Dermis microvascular lymphatic vessel endothelial cell (primary cell): ENCODE data around the gene TANGO2. TPM values are rescaled to one million over a fixed set of nuclear protein-coding genes. Genes with fewer than 3 reads are reported as not detected.

ENCODE experiments used
- DNase-seq, 2 donors: peaks; one replicate each; pipeline versions ENCODE4 v3.0.0 to v3.0.0-alpha.2; 2010; ENCODE audit warnings: low read depth in 2 of 2
- total RNA-seq: library from RNA; depleted of rRNA; stranded (reverse); fragments of >200 nt; gene quantifications from 2 replicates; pipeline ENCODE4 v1.2.1, GENCODE V29; 2014

TANGO2 gene, protein sequence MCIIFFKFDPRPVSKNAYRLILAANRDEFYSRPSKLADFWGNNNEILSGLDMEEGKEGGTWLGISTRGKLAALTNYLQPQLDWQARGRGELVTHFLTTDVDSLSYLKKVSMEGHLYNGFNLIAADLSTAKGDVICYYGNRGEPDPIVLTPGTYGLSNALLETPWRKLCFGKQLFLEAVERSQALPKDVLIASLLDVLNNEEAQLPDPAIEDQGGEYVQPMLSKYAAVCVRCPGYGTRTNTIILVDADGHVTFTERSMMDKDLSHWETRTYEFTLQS
- 40.1 and 75.0 TPM in 2 replicates for total RNA-seq

DNA sequence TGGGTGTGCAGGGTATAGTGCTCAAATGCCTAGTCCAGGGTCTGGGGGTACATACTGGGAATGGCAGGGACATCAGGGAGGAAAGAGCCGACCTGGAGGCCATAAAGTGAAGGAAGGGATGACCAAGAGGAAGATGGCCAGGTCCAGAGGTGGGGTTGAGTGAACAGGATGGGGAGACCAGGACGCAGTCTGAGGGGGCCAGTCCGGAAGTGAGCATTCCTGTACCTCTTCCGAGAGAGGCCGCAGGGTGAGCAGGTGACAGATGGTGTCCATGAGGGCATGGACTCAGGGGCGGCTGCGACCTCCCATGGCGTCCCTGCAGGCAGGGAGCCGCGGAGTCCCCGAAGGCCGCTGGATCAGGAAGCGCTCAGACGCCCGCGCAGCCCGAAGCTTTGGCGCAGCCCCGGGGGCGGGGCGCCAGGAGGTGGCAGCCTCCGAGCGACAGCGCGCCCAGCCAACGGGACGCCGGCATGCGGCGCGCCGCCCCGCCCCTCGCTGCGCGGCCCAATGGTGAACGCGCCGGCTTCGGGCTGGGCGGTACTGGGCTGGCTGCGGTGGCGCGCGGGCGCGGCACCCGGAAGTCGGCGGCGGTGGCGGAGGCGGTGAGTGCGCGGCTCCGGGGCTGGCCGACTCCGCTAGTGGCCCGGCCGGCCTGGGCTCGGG is at the start of gene TANGO2:
Gene TANGO2, plus strand, starts transcription at position 578 of the 663 bp plus-strand sequence. CDS start 15,689 bp downstream, outside the sequence.
- DNase-seq: peak; percentile 78 to 93

DNA sequence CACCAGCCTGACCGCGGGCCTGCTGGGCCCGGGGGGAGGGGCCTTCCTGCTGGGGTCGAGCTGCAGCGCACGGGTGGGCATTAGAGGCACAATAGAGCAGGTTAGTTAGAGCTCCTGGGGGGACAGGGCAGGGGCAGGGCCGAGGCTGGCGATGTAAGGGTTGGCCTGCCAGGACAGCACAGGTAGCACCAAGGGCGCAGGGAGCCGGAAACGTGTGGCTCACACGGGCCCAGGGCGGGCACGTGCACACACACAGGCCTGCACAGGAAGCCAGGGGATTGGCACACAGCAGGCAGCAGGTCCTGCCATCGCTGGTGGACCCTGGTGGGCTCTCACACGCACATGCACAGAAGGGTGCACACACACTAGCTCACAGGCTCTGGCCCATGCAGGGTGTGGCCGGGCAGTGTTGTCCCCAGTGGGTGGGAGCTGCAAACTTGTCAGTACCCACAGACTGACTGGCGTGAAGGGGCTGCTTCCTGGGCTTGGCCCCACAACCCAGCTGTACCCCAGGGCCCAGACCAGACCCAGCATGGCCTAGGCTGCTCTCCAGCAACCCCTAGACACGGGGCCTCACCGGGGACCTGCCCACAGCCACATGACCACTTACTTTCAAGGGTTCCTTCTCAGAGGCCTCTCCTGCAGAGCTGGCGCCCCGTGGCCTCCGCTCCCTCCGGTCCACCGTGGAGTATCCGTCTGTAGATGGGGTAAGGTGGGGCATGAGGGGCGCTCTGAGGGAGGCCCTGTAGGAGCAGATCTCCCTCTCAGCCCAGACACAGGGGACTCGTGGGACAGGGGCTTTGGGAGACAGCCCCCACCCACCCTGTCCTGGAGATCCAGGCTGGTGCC is 49.4 kb upstream of the TANGO2 start:
- DNase-seq: no peak

DNA sequence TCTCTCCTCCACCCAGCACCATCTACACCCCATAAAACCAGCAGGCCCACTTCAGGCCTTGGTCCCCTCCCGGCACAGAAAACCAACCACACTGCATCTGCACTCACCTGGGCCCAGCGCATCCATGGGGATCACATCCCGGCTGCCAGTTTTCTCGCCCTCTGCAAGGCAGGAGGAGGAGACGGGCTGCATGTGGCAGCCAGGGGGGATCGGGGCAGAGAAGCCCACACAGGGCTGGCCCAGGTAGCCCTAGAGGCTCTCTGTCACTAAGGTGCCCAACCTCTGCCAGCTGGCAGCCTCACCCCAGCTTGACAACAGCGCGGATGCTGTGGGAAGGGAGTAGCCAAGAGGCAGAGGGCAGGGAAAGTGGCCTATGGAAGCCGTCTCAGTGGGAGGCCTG is 48.7 kb upstream of the TANGO2 start:
- DNase-seq: no peak

DNA sequence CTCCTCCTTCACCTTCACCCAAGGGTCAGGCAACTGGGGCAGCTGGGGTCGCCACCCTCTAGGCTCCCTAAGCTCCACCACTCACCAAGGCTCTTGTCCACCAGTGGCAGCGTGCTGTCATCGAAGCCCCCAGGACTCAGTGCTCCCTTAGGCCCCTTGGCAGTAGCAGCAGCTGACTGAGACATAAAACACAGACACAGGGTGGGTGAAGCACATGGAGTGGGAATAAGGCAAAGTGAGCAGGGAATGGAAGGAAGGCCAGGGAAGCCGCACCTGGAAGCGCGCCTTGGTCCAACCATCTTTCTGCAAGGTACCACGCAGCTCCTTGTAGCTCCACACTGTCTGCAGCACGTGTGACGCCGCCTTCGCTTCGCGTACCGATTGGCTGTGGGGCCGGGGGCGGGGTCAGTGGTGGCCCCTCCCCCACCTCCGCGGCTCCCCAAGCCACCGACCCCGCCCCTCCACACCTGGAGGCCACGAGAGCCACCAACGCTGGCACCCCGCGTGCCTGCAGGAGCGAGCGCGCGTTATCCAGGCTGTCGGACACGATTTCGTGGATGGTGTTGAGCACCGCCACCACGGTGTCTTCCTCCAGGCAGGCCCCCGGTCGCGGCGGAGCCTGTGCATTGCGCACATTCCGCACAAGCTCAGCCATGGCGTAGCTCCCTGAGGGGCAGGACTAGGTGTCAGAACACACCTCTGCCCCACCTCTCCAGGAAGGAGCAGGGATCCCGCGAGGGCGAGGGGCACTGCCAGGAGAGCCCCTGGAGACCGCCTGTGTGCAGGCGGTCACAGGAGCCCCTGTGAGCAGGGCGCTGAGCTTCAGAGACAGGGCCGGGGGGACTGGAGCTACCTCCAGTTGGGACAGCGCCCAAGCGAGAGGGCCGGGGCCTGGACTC is 48.0 kb upstream of the TANGO2 start:
- DNase-seq: no peak

DNA sequence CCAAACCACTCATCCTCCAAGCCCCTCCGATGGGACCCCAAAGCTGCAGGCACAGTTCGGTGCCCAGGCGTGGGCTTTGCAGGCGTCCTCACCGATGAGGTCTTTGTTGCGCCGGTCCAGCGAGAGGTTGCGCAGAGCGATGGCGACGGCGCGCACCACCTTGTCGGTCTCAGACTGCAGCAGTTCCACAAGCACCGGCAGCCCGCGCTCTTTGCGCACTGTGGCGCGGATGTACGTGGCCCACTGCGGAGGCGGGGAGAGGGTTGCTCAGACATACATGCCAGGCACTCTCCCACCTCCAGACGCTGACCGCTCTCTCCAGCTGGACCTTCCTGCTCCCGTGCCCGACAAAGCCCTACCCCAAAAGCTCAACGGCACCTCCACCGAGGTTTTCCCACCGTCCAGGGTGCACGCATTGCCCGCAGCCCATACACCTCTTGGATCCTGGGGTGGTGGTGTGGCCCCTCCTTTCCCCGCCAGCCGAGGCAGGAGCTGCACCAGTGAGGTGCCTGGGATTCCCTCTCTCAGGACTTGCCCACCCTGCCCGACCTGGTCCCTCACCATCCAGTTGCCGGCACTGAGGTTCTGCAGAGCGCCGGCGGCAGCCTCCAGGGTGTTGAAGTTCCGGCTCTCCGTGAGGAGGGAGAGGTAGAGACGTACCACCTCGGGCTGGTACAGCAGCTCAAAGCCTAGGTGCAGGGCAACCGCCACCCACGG is 47.2 kb upstream of the TANGO2 start:
- DNase-seq: no peak

DNA sequence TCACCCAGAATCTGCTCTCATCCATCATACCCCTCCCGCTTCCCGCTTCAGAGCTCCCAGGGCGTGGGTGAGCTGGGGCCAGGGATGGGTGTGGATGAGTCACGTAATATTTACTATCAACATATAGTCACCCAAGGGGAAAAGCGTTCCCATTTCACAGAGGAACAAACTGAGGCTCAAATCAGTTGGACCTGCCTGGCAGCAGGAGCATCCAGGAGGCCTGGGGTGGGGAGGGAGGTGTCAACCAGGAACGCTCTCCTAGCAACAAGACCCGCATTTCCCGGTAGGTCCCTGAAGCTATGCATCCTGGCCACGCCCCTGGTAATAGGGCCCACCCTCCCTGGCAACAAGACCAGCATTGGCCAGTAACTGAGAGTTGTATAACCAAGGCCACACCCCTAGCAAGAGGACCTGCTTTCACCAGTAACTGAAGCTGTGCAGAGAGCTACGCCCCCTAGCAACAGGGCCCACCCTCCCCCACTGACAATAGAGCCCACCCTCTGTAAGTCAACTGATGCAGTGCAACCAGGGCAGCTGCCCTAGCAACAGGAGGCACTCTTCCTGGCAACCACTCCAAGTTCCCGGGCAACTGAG is 46.5 kb upstream of the TANGO2 start:
- peak; percentile 80 to 93 for DNase-seq

DNA sequence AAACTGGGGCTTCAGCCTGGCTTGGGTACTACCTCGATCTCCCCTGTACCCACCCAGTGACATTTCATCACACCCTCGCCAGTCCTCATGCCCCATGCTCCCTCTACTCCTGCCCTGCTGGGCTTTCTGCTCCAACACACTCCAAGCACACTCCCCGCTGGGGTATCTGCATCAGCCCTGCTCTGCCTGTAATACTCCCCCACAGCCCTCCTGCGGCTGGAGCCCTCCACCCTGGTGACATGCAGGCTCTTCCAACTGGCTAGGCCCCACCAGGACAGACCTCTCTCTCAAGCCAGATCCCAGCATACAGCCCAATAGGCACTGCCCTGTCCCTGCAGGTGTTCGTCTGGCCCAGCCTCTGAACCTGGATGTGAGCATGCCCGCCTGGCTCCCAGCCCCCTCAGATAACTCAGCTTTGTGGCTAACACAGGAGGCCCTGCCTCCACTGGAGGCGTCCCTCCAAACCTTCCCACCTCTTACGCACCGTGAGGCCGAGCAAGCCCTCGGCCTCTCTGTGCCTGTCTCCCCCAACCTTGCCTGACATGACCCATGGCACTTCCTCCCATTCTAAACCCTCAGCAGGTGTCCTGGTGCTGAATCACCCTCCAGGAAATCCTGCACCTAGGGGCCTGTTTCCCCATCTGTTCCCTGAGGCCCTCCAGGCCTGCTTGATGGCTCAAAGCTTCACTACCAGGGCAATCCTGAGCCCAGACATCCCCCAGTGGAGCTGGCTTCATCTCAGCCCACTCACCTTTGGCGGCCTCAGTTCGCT is 45.8 kb upstream of the TANGO2 start:
- DNase-seq: peak in 1 of 2 donors; percentile 84

DNA sequence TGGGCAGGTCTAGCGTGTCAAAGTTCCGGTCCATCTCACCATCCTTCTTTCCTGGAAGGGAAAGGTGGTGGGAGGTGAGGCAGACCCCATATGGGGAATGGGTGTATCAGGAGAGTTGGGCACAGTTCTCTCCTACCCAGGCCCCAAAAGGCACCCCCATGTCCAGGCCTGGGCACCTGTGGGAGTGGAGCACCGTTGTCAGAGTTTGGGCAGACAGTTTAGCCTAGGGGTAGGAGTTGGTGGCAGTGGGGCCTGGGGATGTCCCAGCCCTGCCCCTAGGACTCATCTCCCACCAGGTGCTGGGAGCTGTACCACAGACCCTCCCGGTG is 45.2 kb upstream of the TANGO2 start:
- DNase-seq: no peak

DNA sequence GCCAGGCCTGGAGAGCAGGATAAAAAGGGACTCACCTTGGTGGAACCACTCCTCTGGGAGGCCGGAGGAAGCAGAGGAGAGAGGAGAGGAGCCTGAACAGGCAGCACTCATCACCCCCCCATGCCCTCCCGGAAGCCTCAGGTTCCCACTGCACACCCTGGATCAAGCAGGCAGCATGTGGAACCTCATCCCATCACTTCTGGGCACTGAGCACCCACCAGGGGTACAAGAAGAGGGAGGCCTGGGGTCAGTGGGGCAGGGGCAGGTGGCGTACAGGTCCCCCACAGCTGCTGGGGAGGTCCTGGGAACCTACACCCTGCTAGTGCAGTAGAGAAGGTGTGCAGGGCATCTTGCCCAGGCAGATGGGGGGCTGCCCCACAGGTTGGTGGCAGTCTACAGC is 44.2 kb upstream of the TANGO2 start:
- no peak for DNase-seq

DNA sequence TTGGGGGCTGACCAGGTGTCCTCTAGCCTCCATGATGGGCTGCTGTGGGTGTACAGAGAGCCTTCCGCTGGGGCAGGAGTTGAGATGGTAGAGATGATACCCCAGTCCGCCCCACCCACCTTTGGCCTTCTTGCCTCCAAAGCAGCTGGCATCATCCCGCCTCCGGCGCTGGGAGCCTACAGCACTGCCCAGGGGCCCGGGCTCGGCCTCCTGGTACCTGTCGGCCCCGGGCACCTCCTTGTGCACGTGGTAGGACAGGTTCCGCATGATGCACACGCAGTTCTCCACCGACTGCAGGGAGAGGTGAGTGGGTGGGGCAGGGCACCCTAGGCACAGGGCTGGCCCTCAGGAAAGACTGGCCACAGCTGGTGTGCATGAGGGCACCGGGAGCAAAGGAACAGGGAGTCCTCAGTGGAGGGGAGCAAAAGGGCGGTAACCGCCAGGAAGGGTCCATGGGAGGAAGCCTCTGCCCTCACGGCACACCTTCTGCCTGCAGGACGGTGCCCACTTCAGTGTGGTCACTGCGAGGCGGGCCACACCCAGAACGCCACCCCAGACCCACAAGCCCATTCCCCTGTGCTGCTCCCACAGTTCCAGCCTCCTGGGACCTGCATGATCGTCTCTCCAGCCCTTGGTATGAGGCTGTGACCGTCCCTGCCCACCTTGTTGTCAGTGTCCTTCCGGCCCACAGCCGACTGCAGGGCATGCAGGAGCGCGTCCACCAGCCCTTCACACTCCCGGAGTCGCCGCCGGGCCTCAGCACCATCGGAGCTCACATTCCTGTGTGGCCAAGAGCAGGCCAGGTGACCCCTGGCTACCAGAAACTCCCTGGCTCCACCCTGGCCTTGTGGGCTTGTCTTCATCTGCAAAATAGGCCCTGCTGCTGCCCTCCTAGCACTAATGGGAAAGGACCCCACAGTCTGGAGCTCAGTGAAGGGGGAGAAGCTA is 43.3 kb upstream of the TANGO2 start:
- DNase-seq: no peak

DNA sequence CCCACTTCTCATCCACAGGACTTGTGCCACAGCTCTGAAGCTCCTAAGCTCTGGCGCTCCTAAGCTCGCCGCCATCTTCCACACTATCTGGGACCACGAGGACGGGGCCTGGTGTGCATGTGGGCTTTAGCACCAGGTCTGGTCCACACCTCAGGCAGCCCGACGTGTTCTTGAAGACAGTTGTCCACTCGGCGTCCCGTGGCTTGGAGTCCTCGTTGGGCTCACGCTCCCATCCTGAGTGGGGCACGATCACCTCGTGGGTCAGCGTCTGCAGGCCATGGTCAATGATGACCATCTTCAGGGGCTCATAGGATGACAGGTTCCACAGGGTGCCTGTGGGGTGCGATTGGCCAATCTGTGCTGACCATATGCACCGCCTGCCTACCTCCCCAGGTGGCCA is 42.2 kb upstream of the TANGO2 start:
- DNase-seq: no peak

DNA sequence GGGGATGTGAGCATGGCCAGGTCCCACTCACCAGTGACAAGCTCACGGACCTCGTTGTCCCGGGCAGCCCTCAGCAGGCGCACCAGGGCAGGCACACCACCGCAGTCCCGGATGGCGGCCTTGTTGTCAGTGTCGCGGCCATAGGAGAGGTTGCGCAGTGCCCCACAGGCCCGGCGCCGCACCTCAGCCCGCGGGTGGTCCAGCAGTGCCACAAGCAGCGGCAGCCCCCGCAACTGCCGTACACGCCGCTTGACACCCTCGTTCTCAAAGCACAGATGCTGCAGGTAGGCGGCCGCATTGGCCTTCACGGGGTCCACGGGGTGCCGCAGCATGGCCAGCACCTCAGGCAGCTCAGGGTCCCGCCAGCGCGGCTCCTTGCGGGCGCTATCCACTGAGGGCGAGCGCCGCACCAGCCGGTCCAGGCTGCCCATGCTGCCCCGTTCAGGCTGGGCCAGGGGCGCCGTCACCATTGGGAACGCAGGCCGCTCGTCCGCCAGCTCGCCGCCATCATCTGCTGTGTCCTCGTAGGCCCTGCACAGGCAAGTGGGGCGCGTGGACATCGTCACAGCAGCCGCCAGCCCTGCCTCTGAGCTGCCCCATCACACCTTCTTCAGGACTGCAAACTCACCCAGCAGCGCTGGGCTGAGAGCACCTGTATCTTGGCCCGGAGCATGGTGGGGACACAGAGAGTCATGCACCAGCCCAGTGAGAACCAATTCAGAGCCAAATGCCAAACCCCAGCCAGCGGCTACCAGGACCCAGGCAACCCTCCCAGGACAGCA is 41.0 kb upstream of the TANGO2 start:
- no peak for DNase-seq

DNA sequence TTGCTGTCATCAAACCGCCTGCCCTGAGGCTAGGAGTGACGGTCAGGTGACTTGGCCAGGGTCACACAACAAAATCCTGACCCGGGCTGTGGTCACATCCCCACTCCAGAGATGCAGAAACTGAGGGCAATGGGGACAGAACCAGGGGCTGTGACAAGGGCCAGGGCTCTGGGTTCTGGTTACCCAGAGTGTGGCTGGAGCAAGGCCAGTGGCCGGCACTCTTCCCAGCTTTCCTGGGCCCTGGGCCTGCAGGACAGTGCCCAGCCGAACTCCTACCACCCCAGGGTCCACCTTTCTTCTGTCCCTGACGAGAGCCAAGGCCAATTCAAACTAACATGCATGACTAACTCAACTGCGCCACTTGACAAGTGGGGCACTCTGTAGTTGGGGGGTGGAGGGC is 40.1 kb upstream of the TANGO2 start:
- DNase-seq: no peak

DNA sequence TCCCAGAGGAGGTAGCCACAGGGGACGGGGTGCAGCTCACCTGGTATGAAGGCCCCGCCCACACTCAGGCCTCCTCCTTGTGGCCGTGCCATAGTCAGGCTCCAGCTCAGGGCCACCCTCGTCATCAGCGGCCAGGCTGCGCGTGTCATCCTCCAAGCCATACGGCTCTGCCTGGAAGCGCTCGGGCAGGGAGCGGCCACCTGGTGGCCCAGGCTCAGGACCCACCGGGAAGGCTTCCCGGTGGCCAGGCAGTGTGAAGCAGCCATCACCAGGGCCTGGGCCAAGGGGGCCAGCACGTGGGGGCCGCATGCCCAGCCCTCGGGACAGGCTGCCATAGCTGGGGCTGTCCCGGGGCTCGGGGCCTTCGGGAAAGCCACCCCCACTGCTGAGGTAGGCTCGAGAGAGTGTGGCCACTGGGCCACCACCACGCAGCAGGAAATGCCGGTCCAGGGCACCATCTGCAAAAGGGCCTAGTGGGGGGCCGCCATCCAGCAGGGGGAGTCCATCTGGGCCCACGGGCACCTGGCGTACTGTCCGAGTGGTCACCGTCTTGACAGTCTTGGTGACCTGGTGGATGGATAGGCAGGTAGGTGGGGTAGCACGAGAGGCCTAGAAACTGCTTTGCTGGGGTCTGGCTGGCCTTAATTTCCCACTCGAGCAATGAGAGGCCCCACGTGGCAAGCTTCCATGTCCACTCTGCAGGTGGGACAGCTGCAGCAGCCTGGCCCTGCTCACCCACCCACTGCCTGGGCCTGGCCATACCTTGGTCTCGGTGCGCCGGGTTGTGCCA is 39.5 kb upstream of the TANGO2 start:
- no peak for DNase-seq

DNA sequence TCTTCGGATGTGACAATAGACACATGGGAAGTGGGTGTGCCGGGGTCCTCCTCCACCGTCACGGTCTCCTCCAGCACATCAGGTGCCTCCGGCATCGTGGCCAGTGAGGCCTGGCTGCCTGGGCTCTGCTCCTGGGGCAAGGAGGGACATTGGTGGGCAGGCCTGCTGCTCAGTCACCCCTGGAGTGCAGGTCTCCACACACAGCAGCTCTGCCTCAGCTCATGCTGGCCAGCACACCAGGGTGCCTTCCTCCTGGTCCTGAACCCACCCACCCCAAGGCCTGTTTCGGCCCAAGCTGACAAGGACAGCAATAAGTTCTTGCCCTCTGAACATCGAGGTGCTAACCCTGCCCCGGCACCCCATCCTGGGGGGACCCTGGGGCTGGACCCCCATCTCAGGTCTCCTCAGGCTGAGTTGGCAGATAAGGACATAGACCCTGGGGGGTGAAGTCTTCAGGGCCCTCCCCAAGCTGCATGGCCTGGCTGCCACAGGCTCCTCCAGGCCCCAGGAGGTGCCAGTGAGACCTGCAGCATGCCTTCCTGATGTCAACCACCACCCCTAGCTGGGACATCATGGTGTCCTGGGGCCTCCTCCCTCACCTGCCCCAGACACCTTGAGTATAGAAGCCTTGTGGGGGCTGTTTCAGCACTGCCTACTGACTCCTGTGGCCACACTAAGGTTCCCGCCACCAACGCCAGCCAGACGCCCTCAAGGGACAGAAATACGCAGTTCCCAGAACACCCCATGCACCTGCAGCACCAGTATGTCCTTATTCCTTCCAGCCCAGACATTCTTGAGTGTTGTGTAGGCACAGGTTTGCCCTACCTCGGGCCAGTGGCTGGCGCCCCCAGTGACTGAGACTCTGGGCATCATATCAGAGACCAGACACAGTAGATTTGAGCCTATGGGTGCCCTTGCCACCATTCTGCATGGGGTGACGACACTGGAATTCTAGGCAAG is 38.7 kb upstream of the TANGO2 start:
- no peak for DNase-seq
